Activated CD8-positive, alpha-beta T cell treated with anti-CD3 and anti-CD28 coated beads for 36 hours (primary cell): ENCODE measurements around the gene MGAT4B. TPM values are rescaled to one million over a fixed set of nuclear protein-coding genes. Genes with fewer than 3 reads are reported as not detected.

Experiments
- ATAC-seq: fragments of 200-7000 bp; cut with Tn5 transposase; one replicate; pipeline ENCODE4 v1.10.0; 2021; ENCODE audit warnings: mild to moderate bottlenecking, moderate library complexity
- CTCF ChIA-PET: fragments of 350-600 bp; sonication (Branson Sonifier 250); formaldehyde crosslinking; loops from one replicate; lab custom pipeline; 2021; ENCODE audit warnings: antibody characterized with exemption; lab: Charles Lee
- POLR2A ChIA-PET: fragments of 350-600 bp; sonication (Branson Sonifier 250); formaldehyde crosslinking; loops from one replicate; lab custom pipeline; 2021; ENCODE audit warnings: antibody characterized with exemption; lab: Charles Lee
- DNase-seq: peaks from one replicate; pipeline ENCODE4 v3.0.0-alpha.2; 2020
- H3K27ac Mint-ChIP-seq: one replicate; pipeline ENCODE4 v1.8.0; 2021; ENCODE audit warnings: mild to moderate bottlenecking, mixed read lengths
- H3K27me3 Mint-ChIP-seq: one replicate; pipeline ENCODE4 v1.8.0; 2021; ENCODE audit warnings: mixed read lengths
- H3K36me3 Mint-ChIP-seq: one replicate; pipeline ENCODE4 v1.8.0; 2021; ENCODE audit warnings: low read depth, mixed read lengths
- H3K4me1 Mint-ChIP-seq: one replicate; pipeline ENCODE4 v1.8.0; 2021; ENCODE audit warnings: low read depth, mixed read lengths
- H3K4me3 Mint-ChIP-seq: one replicate; pipeline ENCODE4 v1.8.0; 2021; ENCODE audit warnings: mild to moderate bottlenecking, moderate library complexity, mixed read lengths
- H3K9me3 Mint-ChIP-seq: one replicate; pipeline ENCODE4 v1.8.0; 2021; ENCODE audit warnings: mixed read lengths
- CTCF ChIP-seq: fragments of 200-600 bp; IDR thresholded peaks from one replicate; pipeline ENCODE4 v1.8.0; 2022; ENCODE audit warnings: antibody characterized with exemption, mild to moderate bottlenecking
- intact Hi-C: fragments of 100-400 bp; cut with micrococcal nuclease; formaldehyde crosslinking; loops from one replicate; pipeline ENCODE4 v1.10.0; 2022
- total RNA-seq, 2 experiments: library from RNA; stranded (reverse); gene quantifications; one replicate each; pipeline ENCODE4 v1.2.3, GENCODE V29; 2021

MGAT4B gene
- total RNA-seq, 2 experiments from 2014 or later, result 62.8 to 65.9 TPM

GRCh38 chr5:179819296-179820126, 12.8 kb upstream of the MGAT4B start:
- Mint-ChIP-seq H3K27ac (peak overlapping the region; percentile 92), H3K36me3 (peaks cover 25% of the 10 kb centered on the region), H3K4me3 (peak overlapping the region; percentile 94), H3K9me3 (no peaks in the 10 kb centered on the region), H3K4me1 (peaks cover 40% of the 10 kb centered on the region), H3K27me3 (no peaks in the 10 kb centered on the region)
- DNase-seq, result peak; percentile 68
- intact Hi-C loops, result no loop called here
- CTCF ChIA-PET, result interaction anchor here (1.2 to 1.7 kb wide), 4 partner anchors 8 to 56 kb away, joined by 3 to 7 read pairs (median 4); no protein-coding TSS in a partner anchor
- POLR2A ChIA-PET, result interaction anchor here (1.0 to 4.1 kb wide), 8 partner anchors 9 to 198 kb away, joined by 3 to 25 read pairs (median 4); partner anchors contain the start of genes HNRNPH1 and MGAT4B
- peak; percentile 17 for ATAC-seq
- no peak for TF ChIP-seq CTCF

GRCh38 chr5:179818746-179819295, 12.2 kb upstream of the MGAT4B start:
- Mint-ChIP-seq H3K27ac (peak overlapping the region; percentile 83), H3K4me3 (peak overlapping the region; percentile 78), H3K4me1 (peaks cover 39% of the 10 kb centered on the region), H3K27me3 (no peaks in the 10 kb centered on the region), H3K9me3 (no peaks in the 10 kb centered on the region), H3K36me3 (peaks cover 23% of the 10 kb centered on the region)
- TF ChIP-seq CTCF, result no peak
- intact Hi-C loops, result no loop called here
- DNase-seq (peak; percentile 96), ATAC-seq (peak; percentile 71)
- POLR2A ChIA-PET, result interaction anchor here (1.0 to 4.1 kb wide), 5 partner anchors 10 to 198 kb away, joined by 3 to 25 read pairs (median 4); partner anchors contain the start of gene MGAT4B
- CTCF ChIA-PET, result interaction anchor here (1.7 to 2.6 kb wide), 2 partner anchors 17 to 56 kb away, joined by 3 to 9 read pairs; no protein-coding TSS in a partner anchor

GRCh38 chr5:179817890-179818745, 11.5 kb upstream of the MGAT4B start:
- Mint-ChIP-seq H3K4me3 (peak overlapping the region; percentile 78), H3K9me3 (no peaks in the 10 kb centered on the region), H3K27me3 (no peaks in the 10 kb centered on the region), H3K4me1 (peaks cover 35% of the 10 kb centered on the region), H3K27ac (peak overlapping the region; percentile 83), H3K36me3 (peaks cover 20% of the 10 kb centered on the region)
- ChIA-PET CTCF (interaction anchor here (2.6 kb wide), 1 partner anchor 16 kb away, joined by 9 read pairs; no protein-coding TSS in a partner anchor), POLR2A (interaction anchor here (0.6 to 3.0 kb wide), 3 partner anchors 10 to 277 kb away, joined by 3 to 16 read pairs (median 4); no protein-coding TSS in a partner anchor)
- intact Hi-C loops, result no loop called here
- TF ChIP-seq CTCF, result no peak
- ATAC-seq (no peak), DNase-seq (no peak)

- Mint-ChIP-seq H3K27me3 (no peaks in the 10 kb centered on the region), H3K4me1 (peaks cover 28% of the 10 kb centered on the region), H3K27ac (no peak overlapping the region), H3K9me3 (no peaks in the 10 kb centered on the region), H3K36me3 (peaks cover 20% of the 10 kb centered on the region), H3K4me3 (peak overlapping the region; percentile 21)
- ATAC-seq, result no peak
- POLR2A ChIA-PET, result interaction anchor here (0.6 to 1.4 kb wide), 3 partner anchors 12 to 278 kb away, joined by 3 to 4 read pairs (median 3); no protein-coding TSS in a partner anchor
- CTCF ChIA-PET, result interaction anchor here (2.6 kb wide), 1 partner anchor 15 kb away, joined by 9 read pairs; no protein-coding TSS in a partner anchor
- TF ChIP-seq CTCF, result no peak
- DNase-seq, result no peak
- intact Hi-C loops, result no loop called here
Observed at GRCh38 chr5:179817470-179817840, 10.8 kb upstream of the MGAT4B start.
